H9 (cell line): ENCODE results near the gene DMD. TPM values are rescaled to one million over a fixed set of nuclear protein-coding genes. Genes with fewer than 3 reads are reported as not detected.

Experiments
- DNase-seq: peaks from one replicate; pipeline ENCODE4 v3.0.0-alpha.2; 2017
- H2AFZ ChIP-seq: one replicate; pipeline ENCODE4 v1.6.1; 2013; ENCODE audit warnings: mild to moderate bottlenecking, low read length, control low read depth, moderate library complexity
- H2AK5ac ChIP-seq: 2 replicates; pipeline ENCODE4 v1.6.1; 2013; ENCODE audit warnings: low read length, control low read depth, mixed read lengths; ENCODE audit not compliant: insufficient read length
- H2BK120ac ChIP-seq: one replicate; pipeline ENCODE4 v1.6.1; 2013; ENCODE audit warnings: low read depth, mild to moderate bottlenecking, low read length, control low read depth, inconsistent platforms; ENCODE audit not compliant: poor library complexity, severe bottlenecking
- H2BK12ac ChIP-seq: 2 replicates; pipeline ENCODE4 v1.6.1; 2013; ENCODE audit warnings: low read length, control low read depth, mixed read lengths, low read depth; ENCODE audit not compliant: insufficient read length
- H2BK15ac ChIP-seq: 2 replicates; pipeline ENCODE4 v1.6.1; 2013; ENCODE audit warnings: low read depth, low read length, control low read depth
- H2BK20ac ChIP-seq: one replicate; pipeline ENCODE4 v1.6.1; 2013; ENCODE audit warnings: low read depth, mild to moderate bottlenecking, low read length, control low read depth, inconsistent platforms; ENCODE audit not compliant: poor library complexity, severe bottlenecking
- H2BK5ac ChIP-seq: 2 replicates; pipeline ENCODE4 v1.6.1; 2013; ENCODE audit warnings: low read length, control low read depth, mixed read lengths; ENCODE audit not compliant: insufficient read length
- H3K14ac ChIP-seq: 2 replicates; pipeline ENCODE4 v1.6.1; 2013; ENCODE audit warnings: low read length, control low read depth; ENCODE audit not compliant: insufficient read depth
- H3K18ac ChIP-seq: 2 replicates; pipeline ENCODE4 v1.6.1; 2013; ENCODE audit warnings: low read depth, mild to moderate bottlenecking, mixed read lengths, low read length, control low read depth; ENCODE audit not compliant: insufficient read length
- H3K23ac ChIP-seq: 2 replicates; pipeline ENCODE4 v1.6.1; 2013; ENCODE audit warnings: low read length, control low read depth, mixed read lengths, low read depth; ENCODE audit not compliant: insufficient read length
- H3K23me2 ChIP-seq: 2 replicates; pipeline ENCODE4 v1.6.1; 2013; ENCODE audit warnings: low read depth, mild to moderate bottlenecking, mixed read lengths, low read length, control low read depth; ENCODE audit not compliant: insufficient read length, poor library complexity, severe bottlenecking
- H3K27ac ChIP-seq: 2 replicates; pipeline ENCODE4 v1.5.1; 2013; ENCODE audit warnings: low read length, control low read depth, mixed read lengths, low read depth; ENCODE audit not compliant: insufficient read length
- H3K27me3 ChIP-seq: 2 replicates; pipeline ENCODE4 v1.6.1; 2013; ENCODE audit warnings: low read length, control low read depth, inconsistent platforms; ENCODE audit not compliant: insufficient read depth
- H3K4ac ChIP-seq: 2 replicates; pipeline ENCODE4 v1.6.1; 2013; ENCODE audit warnings: low read depth, mild to moderate bottlenecking, control low read depth, inconsistent platforms, low read length, moderate library complexity
- H3K4me1 ChIP-seq: 2 replicates; pipeline ENCODE4 v1.6.1; 2013; ENCODE audit warnings: low read length, control low read depth, inconsistent platforms; ENCODE audit not compliant: insufficient read depth
- H3K4me2 ChIP-seq: 2 replicates; pipeline ENCODE4 v1.6.1; 2013; ENCODE audit warnings: low read length, control low read depth, mixed read lengths; ENCODE audit not compliant: insufficient read length, insufficient read depth
- H3K56ac ChIP-seq: 2 replicates; pipeline ENCODE4 v1.6.1; 2013; ENCODE audit warnings: low read depth, mild to moderate bottlenecking, mixed read lengths, low read length, control low read depth; ENCODE audit not compliant: insufficient read length
- H3K79me1 ChIP-seq: 2 replicates; pipeline ENCODE4 v1.6.1; 2013; ENCODE audit warnings: low read depth, mild to moderate bottlenecking, moderate library complexity, low read length, control low read depth, inconsistent platforms; ENCODE audit not compliant: insufficient read depth, poor library complexity, severe bottlenecking
- H3K79me2 ChIP-seq: 2 replicates; pipeline ENCODE4 v1.6.1; 2013; ENCODE audit warnings: low read length, control low read depth, inconsistent platforms; ENCODE audit not compliant: insufficient read depth
- H3K9ac ChIP-seq: 2 replicates; pipeline ENCODE4 v1.6.1; 2013; ENCODE audit warnings: low read length, control low read depth, mixed read lengths; ENCODE audit not compliant: insufficient read length; ENCODE audit errors: extremely low read depth
- H3K9me3 ChIP-seq: one replicate; pipeline ENCODE4 v1.6.1; 2013; ENCODE audit warnings: low read depth, low read length, inconsistent platforms; ENCODE audit not compliant: control insufficient read depth
- H3T11ph ChIP-seq: one replicate; pipeline ENCODE4 v1.6.1; 2013; ENCODE audit warnings: mild to moderate bottlenecking, low read length, control low read depth, inconsistent platforms
- H4K20me1 ChIP-seq: one replicate; pipeline ENCODE4 v1.6.1; 2013; ENCODE audit not compliant: control insufficient read depth, insufficient read length, insufficient read depth
- H4K5ac ChIP-seq: 2 replicates; pipeline ENCODE4 v1.6.1; 2013; ENCODE audit warnings: low read depth, mild to moderate bottlenecking, mixed read lengths, low read length, control low read depth; ENCODE audit not compliant: insufficient read length
- H4K8ac ChIP-seq: replicated peaks from 2 replicates; pipeline ENCODE4 v1.6.1; 2013; ENCODE audit warnings: low read length, control low read depth, mixed read lengths, low read depth; ENCODE audit not compliant: insufficient read length
- H4K91ac ChIP-seq: 2 replicates; pipeline ENCODE4 v1.6.1; 2013; ENCODE audit warnings: low read depth, mild to moderate bottlenecking, moderate library complexity, mixed read lengths, low read length, control low read depth; ENCODE audit not compliant: insufficient read length
- H3K27ac Mint-ChIP-seq, 3 experiments: 2 replicates in 2 of 3; 3 replicates in 1 of 3; pipeline ENCODE4 v1.8.0; 2020 to 2021; ENCODE audit warnings: mixed read lengths in 3 of 3, mild to moderate bottlenecking in 1 of 3, moderate library complexity in 1 of 3
- H3K27me3 Mint-ChIP-seq: 2 replicates; pipeline ENCODE4 v1.8.0; 2021; ENCODE audit warnings: low read depth, mild to moderate bottlenecking, moderate library complexity, mixed read lengths
- H3K36me3 Mint-ChIP-seq, 3 experiments: 2 replicates in 2 of 3; 3 replicates in 1 of 3; pipeline ENCODE4 v1.8.0; 2020 to 2021; ENCODE audit warnings: low read depth in 3 of 3, mixed read lengths in 3 of 3; ENCODE audit not compliant: insufficient read depth in 1 of 3
- H3K4me1 Mint-ChIP-seq, 2 experiments: 2 replicates each; pipeline ENCODE4 v1.8.0; 2020; ENCODE audit warnings: mixed read lengths in 2 of 2
- H3K4me3 Mint-ChIP-seq, 2 experiments: 2 replicates in 1 of 2; 3 replicates in 1 of 2; pipeline ENCODE4 v1.8.0; 2020 to 2021; ENCODE audit warnings: mild to moderate bottlenecking in 2 of 2, mixed read lengths in 2 of 2, moderate library complexity in 1 of 2
- H3K9me3 Mint-ChIP-seq, 2 experiments: 2 replicates in 1 of 2; 3 replicates in 1 of 2; pipeline ENCODE4 v1.8.0; 2020; ENCODE audit warnings: mild to moderate bottlenecking in 2 of 2, mixed read lengths in 2 of 2, moderate library complexity in 1 of 2
- WGBS: extraction: QIAGEN DNeasy Blood & Tissue Kit; methylation state at CpG from one replicate; pipeline ENCODE4 v1.1.7; 2013; ENCODE audit warnings: missing lambda C conversion rate, low lambda C conversion rate, mixed read lengths; ENCODE audit not compliant: insufficient read length; ENCODE audit errors: extremely low coverage; 5-methylcytosine and 5-hydroxymethylcytosine counted together
- total RNA-seq: library from RNA; stranded (reverse); gene quantifications from 2 replicates; pipeline ENCODE4 v1.2.1, GENCODE V29; 2021
- TF ChIP-seq, protein P1 (sequence below): fragments of 200-600 bp; sonication (generic); conservative IDR thresholded peaks from 3 replicates; pipeline ENCODE4 v1.8.0; 2021; ENCODE audit warnings: antibody characterized with exemption, mild to moderate bottlenecking

DMD gene
- total RNA-seq, 1 experiment from 2014 or later = 3.8 TPM

DNA sequence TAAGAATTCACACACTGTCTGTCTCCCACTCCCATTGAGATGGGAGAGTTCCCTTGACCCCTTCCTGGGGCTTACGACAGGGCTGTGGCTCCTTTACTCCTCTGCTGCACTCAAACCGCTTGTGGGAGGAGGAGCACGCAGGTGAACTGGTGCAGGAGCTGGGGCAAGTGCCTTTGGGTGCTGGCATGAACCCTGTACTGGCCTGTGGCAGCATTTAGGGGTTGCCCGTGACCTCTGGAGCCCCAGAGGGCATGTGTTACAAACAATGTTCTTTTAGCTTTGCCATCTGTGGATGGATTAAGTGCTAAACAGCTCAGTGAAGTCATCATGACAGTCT, 2117.7 kb downstream of the DMD start:
- no peaks in the 10 kb centered on the region for H3K23me2 ChIP-seq
- no peak overlapping the region for H2BK5ac ChIP-seq
- no peaks in the 10 kb centered on the region for H3K4me1 ChIP-seq
- no peak overlapping the region for H2BK120ac ChIP-seq
- H3K14ac ChIP-seq = no peak overlapping the region
- no peak overlapping the region for H2BK20ac ChIP-seq
- H3K9me3 ChIP-seq = no peaks in the 10 kb centered on the region
- H3K9me3 Mint-ChIP-seq = peaks cover 61 to 72% of the 10 kb centered on the region in 2 experiments
- H2AFZ ChIP-seq = no peak overlapping the region
- H3K4me3 Mint-ChIP-seq = no peak overlapping the region
- no peaks in the 10 kb centered on the region for H3K79me2 ChIP-seq
- no peak overlapping the region for H3K4me2 ChIP-seq
- H3K4ac ChIP-seq = no peak overlapping the region
- H3K4me1 Mint-ChIP-seq = no peaks in the 10 kb centered on the region
- H2BK12ac ChIP-seq = no peak overlapping the region
- no peak for DNase-seq
- H3K18ac ChIP-seq = no peak overlapping the region
- H3K27me3 Mint-ChIP-seq = no peaks in the 10 kb centered on the region
- H3T11ph ChIP-seq = no peak overlapping the region
- no peak overlapping the region for H2AK5ac ChIP-seq
- H3K23ac ChIP-seq = no peak overlapping the region
- no peak overlapping the region for H4K5ac ChIP-seq
- no peaks in the 10 kb centered on the region for H3K79me1 ChIP-seq
- H4K8ac ChIP-seq = no peak overlapping the region
- H3K27ac Mint-ChIP-seq = no peak overlapping the region
- no peak overlapping the region for H3K9ac ChIP-seq
- H3K36me3 Mint-ChIP-seq = peaks cover 4 to 9% (median 7%) of the 10 kb centered on the region in 3 experiments; a peak in 4 of 7 replicates
- no peak overlapping the region for H4K91ac ChIP-seq
- no peaks in the 10 kb centered on the region for H3K27me3 ChIP-seq
- no peak overlapping the region for H3K27ac ChIP-seq
- no CpG with 5 or more reads among the region's 4 CpGs for WGBS
- TF ChIP-seq, protein P1, sequence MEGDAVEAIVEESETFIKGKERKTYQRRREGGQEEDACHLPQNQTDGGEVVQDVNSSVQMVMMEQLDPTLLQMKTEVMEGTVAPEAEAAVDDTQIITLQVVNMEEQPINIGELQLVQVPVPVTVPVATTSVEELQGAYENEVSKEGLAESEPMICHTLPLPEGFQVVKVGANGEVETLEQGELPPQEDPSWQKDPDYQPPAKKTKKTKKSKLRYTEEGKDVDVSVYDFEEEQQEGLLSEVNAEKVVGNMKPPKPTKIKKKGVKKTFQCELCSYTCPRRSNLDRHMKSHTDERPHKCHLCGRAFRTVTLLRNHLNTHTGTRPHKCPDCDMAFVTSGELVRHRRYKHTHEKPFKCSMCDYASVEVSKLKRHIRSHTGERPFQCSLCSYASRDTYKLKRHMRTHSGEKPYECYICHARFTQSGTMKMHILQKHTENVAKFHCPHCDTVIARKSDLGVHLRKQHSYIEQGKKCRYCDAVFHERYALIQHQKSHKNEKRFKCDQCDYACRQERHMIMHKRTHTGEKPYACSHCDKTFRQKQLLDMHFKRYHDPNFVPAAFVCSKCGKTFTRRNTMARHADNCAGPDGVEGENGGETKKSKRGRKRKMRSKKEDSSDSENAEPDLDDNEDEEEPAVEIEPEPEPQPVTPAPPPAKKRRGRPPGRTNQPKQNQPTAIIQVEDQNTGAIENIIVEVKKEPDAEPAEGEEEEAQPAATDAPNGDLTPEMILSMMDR = no peak
- H3K56ac ChIP-seq = no peak overlapping the region
- H2BK15ac ChIP-seq = no peak overlapping the region
- H4K20me1 ChIP-seq = no peaks in the 10 kb centered on the region
